T-helper 17 cell (primary cell): ENCODE data around the gene MIA2. TPM values are rescaled to one million over a fixed set of nuclear protein-coding genes. Genes with fewer than 3 reads are reported as not detected.
"Not testable (repeated sequence)": the region's sequence is repeated elsewhere in the genome, so short reads cannot be mapped to it uniquely, and the experiment has no call there.

Experiments
- ATAC-seq: fragments of 150-1000 bp; cut with Tn5 transposase; 2 replicates; pipeline ENCODE4 v1.10.0; 2021; ENCODE audit warnings: mild to moderate bottlenecking, moderate library complexity
- DNase-seq, 3 donors: peaks; one replicate each; pipeline versions ENCODE4 v3.0.0 to v3.0.0-alpha.2; 2020 to 2021
- H3K9me3 ChIP-seq: one replicate; pipeline ENCODE4 v1.7.0; 2013; ENCODE audit warnings: low read length, mild to moderate bottlenecking; ENCODE audit not compliant: control insufficient read depth, poor library complexity, severe bottlenecking
- H3K27ac Mint-ChIP-seq: one replicate; pipeline ENCODE4 v1.8.0; 2022; ENCODE audit warnings: mild to moderate bottlenecking, moderate library complexity, mixed read lengths
- H3K27me3 Mint-ChIP-seq: one replicate; pipeline ENCODE4 v1.8.0; 2022; ENCODE audit warnings: mixed read lengths
- H3K36me3 Mint-ChIP-seq: one replicate; pipeline ENCODE4 v1.8.0; 2022; ENCODE audit warnings: low read depth, mixed read lengths
- H3K4me1 Mint-ChIP-seq: one replicate; pipeline ENCODE4 v1.8.0; 2022; ENCODE audit warnings: mild to moderate bottlenecking, mixed read lengths
- H3K4me3 Mint-ChIP-seq: one replicate; pipeline ENCODE4 v1.8.0; 2022; ENCODE audit warnings: mild to moderate bottlenecking, moderate library complexity, mixed read lengths
- total RNA-seq, 4 donors: library from RNA in 2 of 4; stranded (reverse) in 2 of 4; gene quantifications; one replicate each; pipeline ENCODE4 v1.2.3 and lab custom pipeline; 2022 to 2026

The MIA2 gene
- total RNA-seq (10 to 100 TPM; 22.2 to 23.4 TPM), total RNA-seq (lab: John Stamatoyannopoulos, UW) (53.6 to 63.6 reads per million in 2 donors)

DNA sequence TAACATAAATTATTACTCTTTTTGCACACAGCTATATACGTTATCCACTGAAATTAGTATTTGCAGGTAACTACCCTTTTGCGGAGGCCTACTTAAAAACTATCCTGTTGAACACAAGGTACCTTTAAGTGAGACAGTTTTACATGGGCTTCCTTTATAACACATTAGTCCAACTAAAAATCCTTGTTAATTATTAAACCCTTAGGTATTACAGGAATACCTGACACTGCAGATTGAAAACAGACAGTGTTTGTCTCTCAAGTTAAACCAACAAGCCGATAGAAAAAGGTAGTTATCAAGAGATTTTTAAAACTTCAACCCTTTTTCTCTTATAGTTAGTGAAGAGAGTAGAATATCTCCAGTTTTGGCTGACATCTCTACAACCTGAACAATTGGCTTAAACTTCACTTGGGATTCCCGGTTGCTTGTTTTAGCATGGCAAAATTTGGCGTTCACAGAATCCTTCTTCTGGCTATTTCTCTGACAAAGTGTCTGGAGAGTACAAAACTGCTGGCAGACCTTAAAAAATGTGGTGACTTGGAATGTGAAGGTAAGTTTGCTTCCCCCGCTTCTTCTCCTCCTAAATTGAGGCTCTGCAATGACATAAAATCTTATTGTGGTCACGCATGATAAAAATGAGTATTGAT lies at the start of gene MIA2:
Gene MIA2 (plus strand): TSS at position 236 of the 647 bp plus-strand sequence. CDS start 200 bp downstream, at position 436.
- no peak for ATAC-seq
- peak within 1 kb of the TSS; percentile 14 for H3K27ac Mint-ChIP-seq
- peaks cover 11% of the 10 kb centered on the region for H3K4me1 Mint-ChIP-seq
- H3K4me3 Mint-ChIP-seq: no peak within 1 kb of the TSS
- no peak for DNase-seq
- H3K27me3 Mint-ChIP-seq: no peaks in the 10 kb centered on the region
- no peaks in the 10 kb centered on the region for H3K36me3 Mint-ChIP-seq
- no peaks in the 10 kb centered on the region for H3K9me3 ChIP-seq

- H3K9me3 ChIP-seq: no peaks in the 10 kb centered on the region
- Mint-ChIP-seq H3K4me1 (peaks cover 14% of the 10 kb centered on the region), H3K27me3 (no peaks in the 10 kb centered on the region), H3K36me3 (no peaks in the 10 kb centered on the region), H3K4me3 (peak overlapping the region; percentile 49), H3K27ac (peak overlapping the region; percentile 41)
- DNase-seq (no peak), ATAC-seq (no peak)
Observed at GRCh38 chr14:39184628-39185255, 49.0 kb upstream of the MIA2 start.

GRCh38 chr14:39185256-39186049 lies 48.3 kb upstream of the MIA2 start:
- ATAC-seq: no peak
- Mint-ChIP-seq H3K4me3 (no peak overlapping the region), H3K36me3 (no peaks in the 10 kb centered on the region), H3K27me3 (no peaks in the 10 kb centered on the region), H3K27ac (peak overlapping the region; percentile 41), H3K4me1 (peaks cover 14% of the 10 kb centered on the region)
- no peaks in the 10 kb centered on the region for H3K9me3 ChIP-seq
- no peak for DNase-seq

DNA sequence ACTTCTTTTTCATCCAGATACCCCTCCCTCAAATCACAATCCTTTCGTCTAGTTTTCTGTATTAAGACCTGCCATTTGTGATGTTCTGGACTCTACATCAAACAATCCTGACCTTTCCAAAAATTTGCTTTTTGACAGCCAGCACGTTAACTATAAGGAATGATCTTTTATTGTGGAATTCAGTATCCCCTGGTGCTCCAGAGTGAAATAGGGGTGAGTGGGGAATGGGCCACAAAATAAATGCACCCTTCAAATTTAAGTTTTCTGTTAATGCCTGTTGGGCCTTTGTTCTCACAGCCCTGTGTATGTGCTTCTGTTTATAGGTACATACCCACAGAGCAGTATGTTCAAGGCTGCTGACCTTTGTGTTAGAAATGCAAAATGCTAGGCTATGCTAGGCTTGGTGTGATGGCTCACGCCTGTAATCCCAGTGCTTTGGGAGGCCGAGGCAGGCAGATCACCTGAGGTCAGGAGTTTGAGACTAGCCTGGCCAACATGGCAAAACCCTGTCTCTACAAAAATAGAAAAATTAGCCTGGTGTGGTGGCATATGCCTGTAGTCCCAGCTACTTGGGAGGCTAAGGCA lies 46.7 kb upstream of the MIA2 start:
- no peak overlapping the region for H3K4me3 Mint-ChIP-seq
- H3K27ac Mint-ChIP-seq: peak overlapping the region; percentile 85
- no peaks in the 10 kb centered on the region for H3K9me3 ChIP-seq
- no peaks in the 10 kb centered on the region for H3K27me3 Mint-ChIP-seq
- peaks cover 15% of the 10 kb centered on the region for H3K4me1 Mint-ChIP-seq
- H3K36me3 Mint-ChIP-seq: no peaks in the 10 kb centered on the region
- no peak for DNase-seq
- no peak for ATAC-seq

- no peaks in the 10 kb centered on the region for H3K27me3 Mint-ChIP-seq
- H3K4me1 Mint-ChIP-seq: peaks cover 10% of the 10 kb centered on the region
- H3K9me3 ChIP-seq: no peaks in the 10 kb centered on the region
- H3K4me3 Mint-ChIP-seq: no peak overlapping the region
- H3K36me3 Mint-ChIP-seq: peaks cover 3% of the 10 kb centered on the region
- DNase-seq (no peak), ATAC-seq (no peak)
- no peak overlapping the region for H3K27ac Mint-ChIP-seq
Observed at GRCh38 chr14:39203659-39204606, 29.8 kb upstream of the MIA2 start.

GRCh38 chr14:39207430-39207829 lies 26.3 kb upstream of the MIA2 start:
- Mint-ChIP-seq H3K4me3 (peak overlapping the region; percentile 15), H3K4me1 (peaks cover 10% of the 10 kb centered on the region)
- not testable (repeated sequence) for ATAC-seq

DNA sequence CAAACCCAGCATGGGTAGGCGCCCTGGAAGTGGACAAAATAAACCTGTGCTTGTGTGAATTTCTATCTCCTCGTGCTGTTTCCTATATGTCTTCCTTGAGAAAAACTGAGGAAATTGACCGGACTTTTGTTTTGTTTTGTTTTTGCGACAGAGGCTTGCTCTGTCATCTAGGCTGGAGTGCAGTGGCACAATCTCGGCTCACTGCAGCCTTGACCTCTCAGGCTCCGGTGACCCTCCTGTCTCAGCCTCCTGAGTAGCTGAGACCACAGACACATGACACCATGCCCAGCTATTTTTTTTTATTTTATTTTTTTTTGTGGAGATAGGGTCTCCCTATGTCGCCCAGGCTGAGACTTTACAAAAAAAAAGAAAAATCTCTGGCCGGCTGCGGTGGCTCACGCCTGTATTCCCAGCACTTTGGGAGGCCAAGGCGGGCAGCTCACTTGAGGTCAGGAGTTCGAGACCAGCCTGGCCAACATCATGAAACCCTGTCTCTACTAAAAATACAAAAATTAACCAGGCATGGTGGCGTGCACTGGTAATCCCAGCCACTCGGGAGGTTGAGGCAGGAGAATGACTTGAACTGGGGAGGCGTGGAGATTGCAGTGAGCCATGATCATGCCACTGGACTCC lies 22.5 kb upstream of the MIA2 start:
- H3K9me3 ChIP-seq: no peaks in the 10 kb centered on the region
- ATAC-seq: no peak

More at GRCh38 chr14:39207430-39207829, 26.3 kb upstream of the MIA2 start:
- H3K9me3 ChIP-seq, H3K36me3 Mint-ChIP-seq, DNase-seq, H3K27me3 Mint-ChIP-seq: not testable (repeated sequence)
- H3K27ac Mint-ChIP-seq: peak overlapping the region; percentile 51

DNA sequence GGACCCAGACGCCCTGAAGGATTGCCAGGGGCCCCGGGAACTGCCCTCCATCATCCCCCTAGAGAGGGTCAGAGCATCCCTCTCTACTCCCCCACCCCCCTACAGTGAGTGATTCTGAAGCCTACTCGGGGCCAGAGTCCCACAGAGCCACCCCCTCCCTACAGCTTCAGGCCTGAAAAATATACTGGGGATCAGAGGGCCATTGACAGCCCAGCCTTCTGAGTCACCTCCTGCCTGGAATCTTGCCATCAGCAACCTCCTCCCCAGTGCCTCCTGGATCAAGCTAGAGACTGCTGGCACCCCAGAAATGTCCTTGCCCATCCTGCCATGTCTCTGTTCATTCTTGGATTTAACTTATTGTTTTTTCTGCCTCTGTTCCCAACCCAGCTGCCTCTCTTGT lies 21.7 kb upstream of the MIA2 start:
- H3K27me3 Mint-ChIP-seq: no peaks in the 10 kb centered on the region
- H3K4me3 Mint-ChIP-seq: no peak overlapping the region
- no peak for ATAC-seq

More for the DNA sequence above, 22.5 kb upstream of the MIA2 start:
- no peak for DNase-seq
- Mint-ChIP-seq H3K4me3 (no peak overlapping the region), H3K4me1 (peaks cover 10% of the 10 kb centered on the region), H3K27me3 (no peaks in the 10 kb centered on the region), H3K27ac (no peak overlapping the region), H3K36me3 (no peaks in the 10 kb centered on the region)

DNA sequence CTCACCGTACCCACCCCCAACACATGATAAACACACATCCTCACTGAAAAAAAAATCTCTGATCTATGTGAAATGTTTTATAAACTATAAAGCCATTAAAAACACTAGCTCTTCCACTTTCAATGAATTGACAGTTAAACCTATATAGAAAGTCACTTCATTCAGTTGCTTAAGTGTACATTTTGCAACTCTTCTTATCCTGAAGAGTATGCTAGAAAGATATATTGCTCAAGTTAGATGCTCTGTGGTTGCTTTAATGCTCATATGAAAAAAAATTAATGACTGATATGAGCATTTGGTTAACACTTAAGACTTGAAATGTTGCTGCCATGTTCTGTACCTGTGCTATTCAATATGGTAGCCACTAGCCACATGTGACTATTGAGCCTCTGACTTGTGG lies 21.0 kb upstream of the MIA2 start:
- DNase-seq (no peak), ATAC-seq (no peak)
- Mint-ChIP-seq H3K36me3 (no peaks in the 10 kb centered on the region), H3K4me1 (peaks cover 6% of the 10 kb centered on the region), H3K27ac (no peak overlapping the region), H3K4me3 (no peak overlapping the region), H3K27me3 (no peaks in the 10 kb centered on the region)
- no peaks in the 10 kb centered on the region for H3K9me3 ChIP-seq

More for the DNA sequence above, 21.7 kb upstream of the MIA2 start:
- no peak overlapping the region for H3K27ac Mint-ChIP-seq
- H3K36me3 Mint-ChIP-seq: no peaks in the 10 kb centered on the region
- H3K9me3 ChIP-seq: no peaks in the 10 kb centered on the region
- DNase-seq: no peak
- H3K4me1 Mint-ChIP-seq: peaks cover 10% of the 10 kb centered on the region

DNA sequence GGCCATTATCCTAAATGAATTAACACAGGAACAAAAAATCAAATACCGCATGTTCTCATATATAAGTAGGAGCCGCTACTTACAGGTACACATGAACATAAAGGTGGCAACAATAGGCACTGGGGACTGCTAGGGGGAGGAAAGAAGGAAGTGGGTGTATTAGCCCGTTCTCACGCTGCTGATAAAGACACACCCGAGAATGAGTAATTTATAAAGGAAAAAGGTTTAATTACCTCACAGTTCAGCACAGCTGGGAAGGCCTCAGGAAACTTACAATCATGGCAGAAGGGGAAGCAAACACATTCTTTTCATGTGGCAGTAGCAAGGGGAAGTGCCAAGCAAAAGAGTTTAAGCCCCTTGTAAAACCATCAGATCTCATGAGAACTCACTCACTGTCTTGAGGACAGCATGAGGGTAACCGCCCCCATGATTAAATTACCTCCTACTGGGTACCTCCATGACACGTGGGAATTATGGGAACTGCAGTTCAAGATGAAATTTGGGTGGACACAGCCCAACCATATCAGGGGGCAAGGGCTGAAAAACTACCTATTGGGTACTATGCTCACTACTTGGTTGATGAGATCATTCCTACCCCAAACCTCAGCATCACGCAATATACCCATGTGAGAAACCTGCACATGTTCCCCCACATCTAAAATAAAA lies 16.4 kb upstream of the MIA2 start:
- Mint-ChIP-seq H3K4me1 (peaks cover 2% of the 10 kb centered on the region), H3K27me3 (no peaks in the 10 kb centered on the region), H3K4me3 (no peak overlapping the region), H3K27ac (no peak overlapping the region), H3K36me3 (no peaks in the 10 kb centered on the region)
- H3K9me3 ChIP-seq: no peaks in the 10 kb centered on the region
- DNase-seq: no peak
- ATAC-seq: no peak

DNA sequence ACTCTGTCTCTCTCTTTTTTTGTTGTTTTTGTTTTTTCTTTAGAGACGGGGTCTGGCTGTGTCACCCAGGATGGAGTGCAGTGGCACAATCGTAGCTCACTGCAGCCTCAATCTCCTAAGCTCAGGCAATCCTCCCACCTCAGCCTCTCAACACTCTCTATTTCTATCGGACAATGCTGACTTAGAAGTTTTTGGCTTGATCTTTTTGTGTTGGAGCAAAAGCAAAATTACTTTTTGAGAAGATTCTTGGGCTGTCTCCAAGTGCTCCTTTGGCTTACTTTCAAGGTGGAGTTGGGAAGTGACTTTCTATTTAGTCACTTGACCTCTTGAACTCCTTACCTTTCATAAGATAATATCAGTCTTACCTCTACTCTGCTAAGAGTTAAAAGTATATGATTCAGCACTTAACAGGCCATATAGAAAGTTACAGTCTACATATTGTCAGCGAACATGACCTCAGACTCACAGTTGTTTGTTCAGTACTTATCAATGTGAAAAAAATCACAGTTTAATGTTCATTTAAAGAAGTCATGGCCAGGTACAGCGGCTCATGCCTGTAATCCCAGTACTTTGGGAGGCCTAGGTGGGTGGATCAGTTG lies 15.4 kb upstream of the MIA2 start:
- Mint-ChIP-seq H3K36me3 (no peaks in the 10 kb centered on the region), H3K27ac (no peak overlapping the region), H3K27me3 (no peaks in the 10 kb centered on the region), H3K4me3 (no peak overlapping the region), H3K4me1 (peaks cover 2% of the 10 kb centered on the region)
- ATAC-seq (no peak), DNase-seq (no peak)
- no peaks in the 10 kb centered on the region for H3K9me3 ChIP-seq
